ENCODE results near the gene PEAK3. TPM values are rescaled to one million over a fixed set of nuclear protein-coding genes. Genes with fewer than 3 reads are reported as not detected.
A peak's percentile ranks its signal among the peaks of the same experiment; 100 is the strongest.

Gene PEAK3
- total and polyA plus RNA-seq, 7 donors = 0.01 to 0.20 (median 0.13) TPM; not detected in 1

DNA sequence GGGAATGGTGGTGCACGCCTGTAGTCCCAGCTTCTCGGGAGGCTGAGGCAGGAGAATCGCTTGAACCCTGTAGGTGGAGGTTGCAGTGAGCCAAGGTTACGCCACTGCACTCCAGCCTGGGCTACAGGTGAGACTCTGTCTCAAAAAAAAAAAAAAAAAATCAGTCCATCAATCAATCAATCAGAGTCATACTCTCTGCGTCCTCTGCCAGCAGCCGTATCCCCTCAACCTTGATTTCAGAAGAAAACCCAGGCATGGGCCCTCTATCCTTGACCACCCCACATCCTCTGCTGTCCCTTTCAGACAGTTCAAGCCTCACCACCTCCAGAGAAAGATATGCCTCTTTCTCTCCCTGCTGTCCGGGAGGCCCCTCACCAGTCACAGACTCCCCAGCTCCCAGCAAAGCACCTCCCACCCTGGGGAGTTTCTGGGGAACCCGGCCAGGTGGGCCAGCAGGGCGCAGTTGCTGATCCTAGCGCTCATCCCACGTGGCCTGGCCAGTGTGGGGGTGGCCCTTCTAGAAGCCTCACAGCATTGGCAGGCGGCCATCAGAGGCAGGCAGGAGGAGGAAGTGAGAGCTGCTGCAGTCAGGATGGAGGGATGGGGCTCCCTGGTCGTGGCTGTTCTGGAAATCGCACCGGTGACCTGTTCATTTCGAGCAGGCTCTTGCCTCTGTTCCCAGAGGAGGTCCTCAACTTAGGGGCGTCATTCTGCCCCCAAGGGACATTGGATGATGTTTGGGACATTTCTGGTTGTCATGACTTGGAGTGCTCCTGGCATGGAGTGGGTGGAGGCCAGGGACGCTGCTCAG lies 15.6 kb downstream of the PEAK3 start:
- H3K4me3 ChIP-seq = no peak overlapping the region
- H3K4me1 ChIP-seq = peaks cover 15% of the 10 kb centered on the region

GRCh38 chr19:2261438-2262172 lies 20.4 kb downstream of the PEAK3 start:
- TF ChIP-seq CTCF (IDR thresholded peaks at IDR 0.05) = peak; percentile 53
- ATAC-seq (peak in 3 of 4 donors; percentile 35 to 54 (median 47)), DNase-seq (peak in 1 of 2 donors; percentile 76)
- Histone ChIP-seq H3K36me3 (ENCODE audit: insufficient read depth in 1 of 2, low read depth in 1 of 2) (no peaks in the 10 kb centered on the region), H3K27ac (no peak overlapping the region), H3K9me3 (no peaks in the 10 kb centered on the region), H3K4me3 (no peak overlapping the region), H3K4me1 (peaks cover 4% of the 10 kb centered on the region), H3K27me3 (ENCODE audit: insufficient read depth in 3 of 3, low read length in 2 of 3) (no peaks in the 10 kb centered on the region)
- intact Hi-C loops (cut with DNase I) = no loop called here
- 64 to 69% (median 68%) methylated on average over 7 of the region's 7 CpGs for WGBS, 3 donors

More for the DNA sequence above, 15.6 kb downstream of the PEAK3 start:
- Histone ChIP-seq H3K27ac (no peak overlapping the region), H3K27me3 (ENCODE audit: insufficient read depth in 3 of 3, low read length in 2 of 3) (no peaks in the 10 kb centered on the region), H3K9me3 (no peaks in the 10 kb centered on the region), H3K36me3 (ENCODE audit: insufficient read depth in 1 of 2, low read depth in 1 of 2) (peaks cover 0 to 3% of the 10 kb centered on the region in 2 donors)
- no peak for TF ChIP-seq CTCF (IDR thresholded peaks at IDR 0.05)
- DNase-seq = peak; percentile 86 to 89
- no peak for ATAC-seq
- intact Hi-C loops (cut with DNase I) = no loop called here
- WGBS, 3 donors = 44 to 56% (median 51%) methylated on average over 18 of the region's 18 CpGs

DNA sequence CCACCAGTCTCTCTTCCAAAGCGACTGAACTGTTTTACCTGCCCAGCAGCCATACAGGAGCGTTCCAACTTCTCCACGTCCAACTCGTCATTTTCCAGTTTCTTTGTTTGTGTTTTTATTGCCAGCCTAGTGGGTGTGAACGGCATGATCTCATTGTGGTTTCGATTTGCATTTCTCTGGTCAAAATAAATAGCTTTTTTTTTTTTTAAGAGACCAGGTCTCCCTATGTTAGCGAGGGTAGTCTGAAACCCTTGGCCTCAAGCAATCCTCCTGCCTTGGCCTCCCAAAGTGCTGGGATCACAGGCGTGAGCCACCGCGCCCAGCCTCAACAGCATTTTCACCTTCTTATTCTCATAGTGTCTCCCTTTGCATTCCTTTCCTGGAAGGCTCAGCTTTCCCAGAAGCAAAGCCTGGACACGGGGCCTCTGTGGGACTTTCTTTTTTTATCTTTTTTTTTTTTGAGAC lies 21.6 kb downstream of the PEAK3 start:
- no peak overlapping the region for H3K27ac ChIP-seq

GRCh38 chr19:2259336-2259735 lies 22.6 kb downstream of the PEAK3 start:
- intact Hi-C loops (cut with DNase I) = no loop called here
- WGBS, 3 donors = 84 to 97% (median 93%) methylated on average over 5 of the region's 5 CpGs
- Histone ChIP-seq H3K36me3 (ENCODE audit: insufficient read depth in 1 of 2, low read depth in 1 of 2) (no peaks in the 10 kb centered on the region), H3K4me3 (no peak overlapping the region), H3K27me3 (ENCODE audit: insufficient read depth in 3 of 3, low read length in 2 of 3) (no peaks in the 10 kb centered on the region), H3K4me1 (peaks cover 3% of the 10 kb centered on the region), H3K9me3 (no peaks in the 10 kb centered on the region), H3K27ac (no peak overlapping the region)
- no peak for ATAC-seq
- DNase-seq = no peak
- no peak for TF ChIP-seq CTCF (IDR thresholded peaks at IDR 0.05)

More for the DNA sequence above, 21.6 kb downstream of the PEAK3 start:
- ATAC-seq (no peak), DNase-seq (no peak)
- 73 to 76% (median 75%) methylated on average over 11 of the region's 11 CpGs for WGBS, 3 donors
- no peaks in the 10 kb centered on the region for H3K9me3 ChIP-seq
- H3K4me1 ChIP-seq = no peaks in the 10 kb centered on the region
- H3K4me3 ChIP-seq = no peak overlapping the region
- H3K27me3 ChIP-seq (ENCODE audit: insufficient read depth in 3 of 3, low read length in 2 of 3) = no peaks in the 10 kb centered on the region
- no peak for TF ChIP-seq CTCF (IDR thresholded peaks at IDR 0.05)
- H3K36me3 ChIP-seq (ENCODE audit: insufficient read depth in 1 of 2, low read depth in 1 of 2) = no peaks in the 10 kb centered on the region
- intact Hi-C loops (cut with DNase I) = no loop called here
